ENCODE data around the gene KCNQ5. TPM values are rescaled to one million over a fixed set of nuclear protein-coding genes. Genes with fewer than 3 reads are reported as not detected.

The KCNQ5 gene
- total RNA-seq, 1 donor from 2014 or later = 0.08 TPM

DNA sequence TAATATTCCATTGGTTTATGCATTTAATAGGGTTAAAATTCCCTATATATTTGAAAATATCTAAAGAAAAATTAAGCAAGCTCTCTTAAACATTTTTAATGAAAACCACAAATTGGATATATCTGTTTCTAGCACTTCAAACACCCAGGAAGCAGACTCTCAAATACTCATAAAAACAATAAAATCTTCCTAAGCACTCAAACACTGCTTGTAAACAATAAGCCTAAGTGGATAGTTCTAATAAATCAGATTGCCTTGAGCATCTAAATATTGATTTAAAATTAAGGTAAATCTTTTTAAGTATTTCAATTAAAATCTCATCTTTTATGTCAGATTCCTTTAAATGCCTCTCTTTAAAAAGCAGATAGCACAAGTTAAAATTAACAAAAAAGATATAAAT, 254.4 kb downstream of the KCNQ5 start:
- Mint-ChIP-seq H3K9me3 (ENCODE audit: unreplicated experiment) (no peaks in the 10 kb centered on the region), H3K27ac (ENCODE audit: unreplicated experiment) (no peak overlapping the region), H3K36me3 (ENCODE audit: low read depth, unreplicated experiment) (no peaks in the 10 kb centered on the region), H3K27me3 (ENCODE audit: unreplicated experiment) (no peaks in the 10 kb centered on the region), H3K4me1 (ENCODE audit: unreplicated experiment) (no peaks in the 10 kb centered on the region), H3K4me3 (ENCODE audit: unreplicated experiment) (no peak overlapping the region)
- DNase-seq (ENCODE audit: low spot score) = no peak
- TF ChIP-seq, protein P1, sequence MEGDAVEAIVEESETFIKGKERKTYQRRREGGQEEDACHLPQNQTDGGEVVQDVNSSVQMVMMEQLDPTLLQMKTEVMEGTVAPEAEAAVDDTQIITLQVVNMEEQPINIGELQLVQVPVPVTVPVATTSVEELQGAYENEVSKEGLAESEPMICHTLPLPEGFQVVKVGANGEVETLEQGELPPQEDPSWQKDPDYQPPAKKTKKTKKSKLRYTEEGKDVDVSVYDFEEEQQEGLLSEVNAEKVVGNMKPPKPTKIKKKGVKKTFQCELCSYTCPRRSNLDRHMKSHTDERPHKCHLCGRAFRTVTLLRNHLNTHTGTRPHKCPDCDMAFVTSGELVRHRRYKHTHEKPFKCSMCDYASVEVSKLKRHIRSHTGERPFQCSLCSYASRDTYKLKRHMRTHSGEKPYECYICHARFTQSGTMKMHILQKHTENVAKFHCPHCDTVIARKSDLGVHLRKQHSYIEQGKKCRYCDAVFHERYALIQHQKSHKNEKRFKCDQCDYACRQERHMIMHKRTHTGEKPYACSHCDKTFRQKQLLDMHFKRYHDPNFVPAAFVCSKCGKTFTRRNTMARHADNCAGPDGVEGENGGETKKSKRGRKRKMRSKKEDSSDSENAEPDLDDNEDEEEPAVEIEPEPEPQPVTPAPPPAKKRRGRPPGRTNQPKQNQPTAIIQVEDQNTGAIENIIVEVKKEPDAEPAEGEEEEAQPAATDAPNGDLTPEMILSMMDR (IDR thresholded peaks at IDR 0.05; ENCODE audit: unreplicated experiment) = no peak

DNA sequence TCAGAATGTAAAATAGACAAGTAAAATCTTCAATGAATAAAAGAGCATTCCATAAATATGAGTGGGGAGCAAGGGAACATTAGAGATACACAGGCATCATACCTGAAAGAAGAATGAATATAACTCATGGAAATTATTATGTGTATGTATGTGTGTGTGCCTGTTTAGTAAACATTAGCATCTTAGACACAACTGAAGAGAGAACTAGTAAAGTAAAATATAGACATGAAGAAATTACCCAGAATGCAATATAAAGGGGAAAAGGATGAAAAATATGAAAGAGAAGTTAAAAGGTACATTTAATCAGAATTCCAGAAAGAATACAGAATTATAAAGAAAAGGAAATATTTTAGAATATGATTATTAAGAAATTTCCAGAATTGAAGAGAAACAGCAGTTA, 264.3 kb downstream of the KCNQ5 start:
- TF ChIP-seq, protein P1 (IDR thresholded peaks at IDR 0.05; ENCODE audit: unreplicated experiment) = no peak
- Mint-ChIP-seq H3K9me3 (ENCODE audit: unreplicated experiment) (no peaks in the 10 kb centered on the region), H3K4me1 (ENCODE audit: unreplicated experiment) (no peaks in the 10 kb centered on the region), H3K4me3 (ENCODE audit: unreplicated experiment) (no peak overlapping the region), H3K36me3 (ENCODE audit: low read depth, unreplicated experiment) (no peaks in the 10 kb centered on the region), H3K27ac (ENCODE audit: unreplicated experiment) (no peak overlapping the region), H3K27me3 (ENCODE audit: unreplicated experiment) (no peaks in the 10 kb centered on the region)
- DNase-seq (ENCODE audit: low spot score) = no peak

DNA sequence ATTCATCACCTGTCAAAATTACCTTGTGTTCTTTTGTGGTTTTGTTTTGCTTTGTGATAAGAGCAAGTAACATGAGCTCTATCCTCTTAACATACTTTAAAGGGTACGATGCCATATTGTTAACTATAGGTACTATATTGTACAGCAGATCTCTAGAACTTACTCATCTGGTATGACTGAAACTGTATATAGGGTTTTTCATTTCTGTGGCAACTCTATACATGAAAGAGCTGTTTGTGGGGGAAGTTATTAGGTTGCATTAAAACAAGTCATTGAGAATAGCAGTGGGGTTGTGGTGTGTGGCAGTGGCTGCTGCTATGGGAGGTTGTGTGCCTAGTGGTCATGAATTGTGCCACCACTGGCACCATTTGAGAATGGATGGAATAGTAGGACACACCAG, 268.4 kb downstream of the KCNQ5 start:
- no peaks in the 10 kb centered on the region for H3K36me3 Mint-ChIP-seq (ENCODE audit: low read depth, unreplicated experiment)
- H3K27me3 Mint-ChIP-seq (ENCODE audit: unreplicated experiment) = no peaks in the 10 kb centered on the region
- H3K4me1 Mint-ChIP-seq (ENCODE audit: unreplicated experiment) = no peaks in the 10 kb centered on the region
- H3K27ac Mint-ChIP-seq (ENCODE audit: unreplicated experiment) = no peak overlapping the region
- H3K4me3 Mint-ChIP-seq (ENCODE audit: unreplicated experiment) = no peak overlapping the region
- no peaks in the 10 kb centered on the region for H3K9me3 Mint-ChIP-seq (ENCODE audit: unreplicated experiment)
- DNase-seq (ENCODE audit: low spot score) = no peak
- TF ChIP-seq, protein P1 (IDR thresholded peaks at IDR 0.05; ENCODE audit: unreplicated experiment) = no peak

DNA sequence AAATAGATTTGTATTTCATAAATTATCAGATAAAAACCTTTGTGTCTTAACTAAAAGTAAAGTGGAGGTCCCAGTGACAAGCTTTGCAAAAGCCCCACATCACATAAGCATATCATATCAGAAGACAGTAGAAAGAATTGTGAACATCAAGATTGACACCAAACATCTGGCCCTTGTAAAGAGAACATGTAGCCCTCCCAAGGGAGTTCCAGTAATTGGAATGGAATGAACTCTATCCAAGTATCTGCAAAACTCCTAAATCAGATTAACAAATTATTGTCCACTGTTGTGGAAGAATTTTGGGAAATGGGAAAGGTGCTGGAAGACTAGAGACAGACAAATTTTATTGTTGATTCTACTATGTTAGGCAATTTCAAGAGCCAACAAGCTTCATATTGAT, 268.8 kb downstream of the KCNQ5 start:
- Mint-ChIP-seq H3K4me1 (ENCODE audit: unreplicated experiment) (no peaks in the 10 kb centered on the region), H3K4me3 (ENCODE audit: unreplicated experiment) (no peak overlapping the region), H3K27me3 (ENCODE audit: unreplicated experiment) (no peaks in the 10 kb centered on the region), H3K36me3 (ENCODE audit: low read depth, unreplicated experiment) (no peaks in the 10 kb centered on the region), H3K9me3 (ENCODE audit: unreplicated experiment) (no peaks in the 10 kb centered on the region), H3K27ac (ENCODE audit: unreplicated experiment) (no peak overlapping the region)
- no peak for DNase-seq (ENCODE audit: low spot score)
- TF ChIP-seq, protein P1 (IDR thresholded peaks at IDR 0.05; ENCODE audit: unreplicated experiment) = no peak

DNA sequence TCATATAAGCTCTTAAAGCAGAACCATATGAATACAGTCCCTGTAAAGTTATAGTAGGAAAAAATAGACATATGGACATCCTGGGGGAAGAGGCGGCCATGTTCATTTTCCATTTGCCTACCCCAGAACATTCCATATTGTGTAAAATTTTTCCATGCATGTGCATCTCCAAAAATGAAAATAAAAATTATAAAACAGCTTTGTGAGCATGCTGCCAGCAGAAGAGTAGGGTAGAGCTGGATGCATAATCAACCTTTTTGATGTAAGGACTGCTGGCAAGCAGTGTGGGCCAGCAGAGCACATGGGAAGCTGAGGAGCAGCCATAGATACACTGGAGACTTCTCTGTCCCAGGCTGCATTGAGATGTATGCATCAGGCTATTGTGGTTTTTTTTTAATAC, 271.0 kb downstream of the KCNQ5 start:
- Mint-ChIP-seq H3K4me3 (ENCODE audit: unreplicated experiment) (no peak overlapping the region), H3K36me3 (ENCODE audit: low read depth, unreplicated experiment) (no peaks in the 10 kb centered on the region), H3K4me1 (ENCODE audit: unreplicated experiment) (no peaks in the 10 kb centered on the region), H3K27me3 (ENCODE audit: unreplicated experiment) (no peaks in the 10 kb centered on the region), H3K27ac (ENCODE audit: unreplicated experiment) (no peak overlapping the region), H3K9me3 (ENCODE audit: unreplicated experiment) (no peaks in the 10 kb centered on the region)
- no peak for DNase-seq (ENCODE audit: low spot score)
- TF ChIP-seq, protein P1 (IDR thresholded peaks at IDR 0.05; ENCODE audit: unreplicated experiment) = no peak

Measured in endothelial cell (in vitro differentiated cells).